Left lobe of liver (tissue), 2 donors: Measurements from ENCODE around the gene RUNX2. TPM values are rescaled to one million over a fixed set of nuclear protein-coding genes. Genes with fewer than 3 reads are reported as not detected.

Experiments
- ATAC-seq: fragments of 200-7000 bp; cut with Tn5 transposase; one replicate; pipeline ENCODE4 v1.9.1; 2020; ENCODE audit warnings: mild to moderate bottlenecking, moderate library complexity
- DNase-seq: peaks from one replicate; pipeline ENCODE4 v3.0.0-alpha.2; 2020; ENCODE audit warnings: low spot score
- total RNA-seq: library from RNA; stranded (reverse); gene quantifications from one replicate; pipeline ENCODE4 v1.2.1, GENCODE V29; 2021
- donor health status: DM: no; HTN: no; CAD: no; lungs with moderate emphysema.
- donor health status: DM: no; HTN: yes; CAD: no.

RUNX2 gene
- total RNA-seq, 1 donor from 2014 or later = 0.15 TPM

GRCh38 chr6:45574014-45574461 is 245.9 kb downstream of the RUNX2 start:
- DNase-seq (no peak), ATAC-seq (no peak)

- DNase-seq (no peak), ATAC-seq (no peak)
Measured at GRCh38 chr6:45574885-45575284, 246.8 kb downstream of the RUNX2 start.

- DNase-seq = no peak
- no peak for ATAC-seq
Measured at GRCh38 chr6:45576648-45577624, 248.8 kb downstream of the RUNX2 start.

GRCh38 chr6:45577836-45578504 is 249.8 kb downstream of the RUNX2 start:
- ATAC-seq = no peak

GRCh38 chr6:45584127-45584526 is 256.0 kb downstream of the RUNX2 start:
- DNase-seq = no peak
- ATAC-seq = no peak

More at GRCh38 chr6:45577836-45578504, 249.8 kb downstream of the RUNX2 start:
- no peak for DNase-seq

GRCh38 chr6:45586216-45587171 is 258.4 kb downstream of the RUNX2 start:
- no peak for ATAC-seq
- DNase-seq = no peak

GRCh38 chr6:45587229-45588060 is 259.3 kb downstream of the RUNX2 start:
- DNase-seq (no peak), ATAC-seq (no peak)

GRCh38 chr6:45589367-45589766 is 261.2 kb downstream of the RUNX2 start:
- ATAC-seq (no peak), DNase-seq (no peak)

GRCh38 chr6:45590226-45590625 is 262.1 kb downstream of the RUNX2 start:
- ATAC-seq (no peak), DNase-seq (no peak)

GRCh38 chr6:45590696-45591184 is 262.6 kb downstream of the RUNX2 start:
- ATAC-seq (no peak), DNase-seq (no peak)

- no peak for ATAC-seq
- DNase-seq = no peak
Measured at GRCh38 chr6:45591306-45591705, 263.2 kb downstream of the RUNX2 start.

GRCh38 chr6:45591890-45592289 is 263.8 kb downstream of the RUNX2 start:
- ATAC-seq (no peak), DNase-seq (no peak)

GRCh38 chr6:45592991-45593390 is 264.9 kb downstream of the RUNX2 start:
- DNase-seq (no peak), ATAC-seq (no peak)

- DNase-seq = no peak
Measured at GRCh38 chr6:45595010-45595851, 267.1 kb downstream of the RUNX2 start.

GRCh38 chr6:45597424-45597823 is 269.3 kb downstream of the RUNX2 start:
- DNase-seq (no peak), ATAC-seq (no peak)

More at GRCh38 chr6:45595010-45595851, 267.1 kb downstream of the RUNX2 start:
- no peak for ATAC-seq

- no peak for DNase-seq
- ATAC-seq = no peak
Measured at GRCh38 chr6:45599053-45599452, 270.9 kb downstream of the RUNX2 start.

- DNase-seq (no peak), ATAC-seq (no peak)
Measured at GRCh38 chr6:45605971-45606370, 277.8 kb downstream of the RUNX2 start.

GRCh38 chr6:45606831-45607400 is 278.8 kb downstream of the RUNX2 start:
- ATAC-seq (no peak), DNase-seq (no peak)
